ENCODE data around the gene TAGLN3.

Gene TAGLN3

DNA sequence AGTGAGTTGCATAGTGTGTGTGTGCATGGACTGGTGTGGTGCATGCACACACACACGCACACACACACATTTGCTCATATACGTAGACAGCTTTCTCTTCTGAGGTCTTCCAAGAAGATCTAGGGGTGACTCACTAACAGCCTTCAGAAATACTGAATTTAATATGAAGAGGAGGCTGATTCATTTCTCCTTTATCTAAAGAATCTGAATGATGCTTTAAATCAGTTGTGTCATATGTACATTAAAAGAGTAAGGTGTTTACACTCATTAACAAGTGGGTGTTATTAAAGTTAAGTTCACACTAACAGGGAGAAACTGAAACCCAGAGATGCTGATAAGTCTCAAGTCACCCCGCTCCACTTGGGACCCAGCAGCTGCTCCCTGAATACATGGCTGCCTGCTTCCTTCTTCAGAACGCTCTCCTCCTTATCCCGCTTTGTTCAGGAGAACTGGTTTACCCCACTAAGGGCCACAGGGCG lies 57.8 kb downstream of the TAGLN3 start:
- DNase-seq: peak; percentile 5

- DNase-seq: no peak
These were observed 60.8 kb downstream of the TAGLN3 start for GRCh38 chr3:112059497-112059896.

DNA sequence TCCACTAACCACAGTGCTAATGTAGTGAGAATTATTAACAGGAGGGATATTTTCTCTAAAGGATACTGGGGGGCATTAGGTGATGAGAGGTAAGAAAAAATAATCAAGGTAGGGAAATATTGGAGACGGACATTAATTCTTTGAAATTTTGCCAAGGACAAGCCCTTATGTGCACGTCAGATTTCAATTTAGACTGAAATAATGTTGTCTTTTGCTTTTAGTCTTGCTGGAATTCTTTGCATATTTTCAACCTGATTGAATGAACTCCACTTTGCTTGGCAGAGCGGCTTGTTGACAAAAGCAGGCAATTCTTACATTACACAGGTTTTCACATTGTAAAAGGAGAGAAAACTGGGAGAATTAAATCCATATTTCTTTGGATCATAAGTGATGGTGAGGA lies 62.4 kb downstream of the TAGLN3 start:
- DNase-seq: no peak

Data from stimulated activated CD4-positive, alpha-beta T cell treated with anti-CD3 and anti-CD28 coated beads, Interleukin-4, amount 100 ng/mL, for 1 hour (primary cell).